HL-60/S4 (cell line): ENCODE results near the gene AKR1C1.
"Not testable (repeated sequence)": the region's sequence is repeated elsewhere in the genome, so short reads cannot be mapped to it uniquely, and the experiment has no call there.

Experiments
- in situ Hi-C: fragments of 300-500 bp; cut with MboI; formaldehyde crosslinking; loops from 2 replicates; pipeline ENCODE4 v1.14.3; 2022; ENCODE audit warnings: low sequenced_read_pairs

AKR1C1 gene

DNA sequence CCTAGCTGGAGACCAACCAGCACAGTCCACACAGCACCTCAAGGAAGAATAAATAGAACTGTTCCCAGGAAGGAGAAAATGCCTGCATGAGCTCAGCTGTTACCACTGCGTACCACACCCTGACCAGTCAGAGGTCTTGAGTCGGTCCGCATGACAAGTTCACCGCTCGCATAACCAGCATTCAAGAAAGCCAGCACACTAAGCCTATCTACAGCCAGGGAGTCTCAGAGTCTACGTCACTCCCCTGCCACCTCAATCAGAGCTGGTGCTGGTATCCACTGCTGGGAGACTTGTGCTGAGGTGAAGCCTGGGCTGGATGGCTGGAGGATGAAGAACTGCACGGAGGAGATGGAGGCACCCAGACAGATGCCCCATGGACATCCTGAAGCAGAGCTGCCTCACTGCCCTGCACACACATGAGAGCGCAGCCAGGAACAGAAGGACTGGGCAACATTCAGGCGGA lies 19.6 kb downstream of the AKR1C1 start:
- in situ Hi-C loops: no loop called here

DNA sequence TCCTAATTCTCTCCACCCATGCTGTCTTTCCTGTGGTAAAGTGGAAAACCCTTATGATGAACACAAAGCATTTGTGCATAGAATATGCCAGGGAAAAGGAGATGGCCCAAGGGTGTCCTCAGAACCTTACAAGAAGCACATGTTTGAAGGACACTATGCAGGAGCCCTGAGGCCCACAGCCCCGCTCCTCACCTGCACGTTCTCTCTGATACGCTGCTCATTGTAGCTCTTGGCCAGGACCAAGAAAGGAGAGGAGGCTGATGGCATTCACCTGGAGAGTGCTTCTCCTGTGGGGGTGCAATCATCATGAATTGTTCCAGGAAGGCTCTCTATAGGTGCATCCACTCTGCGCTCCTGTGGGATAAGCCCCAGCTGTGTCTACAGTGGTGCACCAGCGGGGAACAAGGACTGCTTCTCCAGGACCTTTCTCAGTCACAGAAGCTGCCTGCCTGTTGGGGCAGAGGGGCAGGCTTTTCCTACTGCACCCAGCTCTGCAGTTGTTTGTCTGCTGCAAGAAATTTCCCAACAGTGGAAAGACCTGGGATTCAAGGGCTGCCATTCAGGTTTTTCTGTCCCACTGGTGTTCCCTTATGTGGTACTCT lies 20.5 kb downstream of the AKR1C1 start:
- in situ Hi-C loops: no loop called here

DNA sequence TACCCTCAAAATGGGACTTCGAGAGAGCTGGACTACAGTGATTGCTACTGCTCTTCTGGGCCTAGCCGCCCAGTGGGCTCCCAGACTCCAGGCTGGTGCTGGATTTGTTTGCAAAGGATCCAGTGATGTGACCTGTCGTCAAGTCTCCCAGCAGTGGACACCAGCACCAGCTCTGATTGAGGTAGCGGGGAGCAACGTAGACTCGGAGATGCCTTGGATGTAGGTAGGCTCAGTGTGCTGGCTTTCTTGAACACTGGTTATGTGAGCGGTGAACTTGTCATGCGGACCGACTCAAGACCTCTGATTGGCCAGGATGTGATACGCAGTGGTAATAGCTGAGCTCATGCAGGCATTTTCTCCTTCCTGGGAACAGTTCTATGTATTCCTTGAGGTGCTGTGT lies 21.0 kb downstream of the AKR1C1 start:
- in situ Hi-C loops: no loop called here

DNA sequence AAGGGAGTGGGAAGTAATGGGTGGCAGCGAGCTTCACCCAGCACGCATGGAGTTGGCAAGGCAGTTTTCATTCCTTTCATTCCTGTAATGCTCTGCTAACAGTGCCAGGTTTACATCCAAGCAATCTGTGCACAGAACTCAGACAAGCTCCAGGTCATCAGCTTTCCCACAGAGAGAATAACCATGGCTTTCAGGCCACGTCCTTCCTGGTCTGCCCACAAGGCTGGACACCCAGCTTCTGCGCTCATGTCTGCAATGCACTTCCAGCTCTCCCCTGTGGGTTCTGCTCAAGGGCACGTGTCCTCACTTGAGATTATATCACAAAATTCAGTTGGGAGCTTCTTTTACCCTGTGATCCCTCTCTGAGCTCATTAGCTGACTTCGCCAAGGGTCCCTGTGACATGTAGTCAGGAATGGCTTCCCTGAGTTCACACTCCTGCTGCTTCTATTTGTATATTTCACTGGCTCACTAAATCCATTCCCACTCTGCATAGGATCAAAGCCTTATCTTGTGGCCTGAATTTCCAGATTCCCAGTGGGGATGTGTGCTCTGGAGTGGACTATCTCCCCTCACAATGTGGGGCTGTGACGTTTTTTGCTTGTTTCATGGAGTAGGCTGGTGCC lies 21.9 kb downstream of the AKR1C1 start:
- in situ Hi-C loops: no loop called here

DNA sequence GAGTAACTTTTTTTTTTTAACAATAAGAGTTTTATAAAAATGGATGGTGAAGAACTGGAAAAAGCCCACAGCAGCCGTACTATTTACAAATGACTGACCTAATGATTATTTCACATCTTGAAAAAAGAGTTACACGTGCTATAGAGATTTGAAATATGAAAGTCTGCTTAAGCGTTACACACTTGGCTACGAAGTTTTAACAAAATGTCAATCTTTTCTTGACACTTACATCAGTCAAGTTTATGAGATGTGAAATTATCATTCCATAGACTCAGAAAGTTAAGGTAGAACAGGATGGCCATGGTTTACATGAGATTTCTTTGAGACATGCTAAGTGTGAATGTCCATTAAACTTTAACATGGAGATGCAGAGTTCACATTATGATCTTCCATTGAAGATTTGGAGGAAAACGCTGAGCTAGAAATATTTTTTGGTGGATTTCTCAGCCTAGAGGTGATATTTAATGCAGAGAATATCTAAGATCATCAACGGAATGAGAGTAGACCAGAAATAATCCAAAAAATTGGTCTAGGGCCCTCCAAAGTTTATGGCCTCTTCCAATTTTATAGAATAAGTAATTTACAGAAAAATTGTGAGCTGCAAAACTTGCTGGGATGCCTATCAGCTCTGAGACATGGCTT lies 24.9 kb downstream of the AKR1C1 start:
- in situ Hi-C loops: not testable (repeated sequence)

DNA sequence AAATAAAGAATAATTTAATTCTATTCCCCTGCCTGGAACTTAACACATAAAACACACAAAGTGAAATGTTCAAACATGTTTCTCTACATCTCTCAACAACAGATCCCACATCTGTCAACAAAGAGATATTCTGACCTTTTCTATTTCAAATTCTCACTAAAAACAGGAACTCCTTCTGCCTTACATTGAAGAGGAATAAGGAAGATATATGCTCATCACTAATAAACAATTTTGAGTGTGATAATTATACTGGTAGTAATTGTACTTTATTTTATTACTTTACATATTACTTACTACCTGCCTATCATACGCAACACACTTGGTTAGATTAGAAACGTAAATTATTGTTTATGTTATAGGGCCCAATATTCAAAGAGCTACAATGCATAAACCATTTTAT lies 27.0 kb downstream of the AKR1C1 start:
- in situ Hi-C loops: no loop called here

DNA sequence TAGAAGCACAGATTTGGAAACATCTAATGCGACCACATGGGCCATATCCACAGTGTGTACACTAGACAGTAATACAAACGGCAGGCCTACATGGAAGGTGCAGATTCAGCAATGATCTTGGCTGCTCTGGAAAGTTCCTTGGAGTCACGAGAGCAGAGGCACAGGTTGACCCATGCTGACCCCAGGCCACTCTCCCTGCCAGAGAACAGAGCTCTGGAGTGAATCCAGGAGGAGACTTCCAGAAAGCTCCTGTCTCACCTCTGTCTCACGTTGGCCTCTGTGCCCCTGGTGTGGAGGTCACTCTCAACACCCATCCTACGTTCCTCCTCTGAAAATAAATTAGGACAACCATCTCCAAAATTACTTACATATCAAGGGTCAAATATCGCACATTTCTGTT lies 28.2 kb downstream of the AKR1C1 start:
- in situ Hi-C loops: not testable (repeated sequence)

DNA sequence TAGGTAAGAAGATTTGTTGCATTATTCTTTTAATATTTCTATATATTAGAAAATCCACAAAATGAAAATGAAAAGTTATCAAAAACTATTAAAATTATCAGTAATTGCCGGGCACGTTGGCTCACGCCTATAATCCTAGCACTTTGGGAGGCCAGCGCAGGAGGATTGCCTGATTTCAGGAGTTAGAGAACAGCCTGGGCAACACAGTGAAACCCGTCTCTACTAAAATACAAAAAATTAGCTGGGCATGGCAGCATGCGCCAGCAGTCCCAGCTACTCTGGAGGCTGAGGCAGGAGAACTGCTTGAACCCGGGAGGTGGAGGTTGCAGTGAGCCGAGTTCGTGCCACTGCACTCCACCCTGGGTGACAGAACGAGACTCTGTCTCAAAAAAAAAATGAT lies 29.3 kb downstream of the AKR1C1 start:
- in situ Hi-C loops: not testable (repeated sequence)

DNA sequence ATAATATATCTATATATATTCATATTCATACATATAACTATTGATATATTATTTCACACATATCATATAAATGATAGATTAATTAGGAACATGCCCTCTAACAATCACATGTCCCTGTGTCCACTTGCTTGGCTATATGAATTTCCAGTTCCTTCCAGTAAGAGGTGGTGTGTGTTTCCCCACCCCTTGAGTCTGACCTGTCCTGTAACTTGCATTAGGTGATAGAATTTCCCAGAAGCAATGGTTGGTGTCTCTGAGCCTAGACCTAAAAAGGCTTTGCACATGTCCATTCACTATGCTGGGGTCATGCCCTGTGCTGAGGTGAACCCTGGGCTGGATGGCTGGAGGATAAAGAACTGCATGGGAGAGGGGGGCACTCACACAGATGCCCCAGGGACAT lies 31.0 kb downstream of the AKR1C1 start:
- in situ Hi-C loops: not testable (repeated sequence)

DNA sequence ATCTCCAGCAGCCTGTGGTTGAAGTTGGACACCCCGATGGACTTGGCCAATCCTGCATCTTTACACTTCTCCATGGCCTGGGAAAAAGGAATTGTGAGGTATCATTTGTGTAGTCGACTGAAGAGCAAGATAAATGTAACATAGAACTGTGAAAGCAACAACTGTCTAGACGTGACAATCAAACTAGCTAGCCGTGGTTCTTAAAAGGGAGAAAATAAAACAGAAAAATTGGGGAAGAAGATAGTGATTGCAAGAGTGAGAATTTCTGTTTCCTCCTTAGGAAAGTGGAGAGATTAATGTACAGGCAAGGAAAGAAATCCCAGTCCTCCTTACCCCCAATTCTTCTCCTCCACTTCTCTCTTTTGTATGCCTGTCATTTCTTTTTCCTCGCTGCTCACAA lies 35.5 kb downstream of the AKR1C1 start:
- in situ Hi-C loops: no loop called here

DNA sequence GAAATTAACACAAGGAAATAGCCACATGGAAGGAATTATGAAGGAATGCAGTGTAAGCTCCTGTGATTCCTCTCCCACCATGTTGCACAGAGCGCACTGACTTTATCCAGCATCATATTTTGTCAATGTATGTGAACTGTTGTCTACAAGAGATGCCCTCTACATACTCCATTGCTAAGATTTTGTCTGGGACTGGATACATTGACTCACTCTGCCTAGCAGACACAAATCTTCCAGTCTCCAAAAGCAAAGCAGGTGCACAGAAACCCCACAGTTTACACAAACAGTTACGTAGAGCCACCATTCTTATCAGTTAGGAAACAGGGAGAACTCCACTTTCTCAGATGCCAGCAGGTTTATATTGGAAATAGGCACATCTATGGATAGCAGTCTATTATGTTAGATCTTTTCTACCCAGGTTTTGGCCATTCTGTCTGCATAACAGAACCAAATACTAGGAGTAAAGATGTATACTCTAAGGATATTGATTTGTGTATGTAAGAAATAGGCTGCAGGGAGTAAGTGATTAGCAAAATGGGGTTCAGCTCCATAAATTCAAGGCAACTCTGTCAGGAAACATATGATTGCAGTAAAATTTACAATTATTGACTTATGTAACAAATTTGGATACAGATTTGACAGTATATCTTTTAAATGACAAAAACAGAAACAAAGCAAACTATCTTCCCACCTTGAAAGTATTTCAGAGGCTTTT lies 39.0 kb downstream of the AKR1C1 start:
- in situ Hi-C loops: no loop called here

DNA sequence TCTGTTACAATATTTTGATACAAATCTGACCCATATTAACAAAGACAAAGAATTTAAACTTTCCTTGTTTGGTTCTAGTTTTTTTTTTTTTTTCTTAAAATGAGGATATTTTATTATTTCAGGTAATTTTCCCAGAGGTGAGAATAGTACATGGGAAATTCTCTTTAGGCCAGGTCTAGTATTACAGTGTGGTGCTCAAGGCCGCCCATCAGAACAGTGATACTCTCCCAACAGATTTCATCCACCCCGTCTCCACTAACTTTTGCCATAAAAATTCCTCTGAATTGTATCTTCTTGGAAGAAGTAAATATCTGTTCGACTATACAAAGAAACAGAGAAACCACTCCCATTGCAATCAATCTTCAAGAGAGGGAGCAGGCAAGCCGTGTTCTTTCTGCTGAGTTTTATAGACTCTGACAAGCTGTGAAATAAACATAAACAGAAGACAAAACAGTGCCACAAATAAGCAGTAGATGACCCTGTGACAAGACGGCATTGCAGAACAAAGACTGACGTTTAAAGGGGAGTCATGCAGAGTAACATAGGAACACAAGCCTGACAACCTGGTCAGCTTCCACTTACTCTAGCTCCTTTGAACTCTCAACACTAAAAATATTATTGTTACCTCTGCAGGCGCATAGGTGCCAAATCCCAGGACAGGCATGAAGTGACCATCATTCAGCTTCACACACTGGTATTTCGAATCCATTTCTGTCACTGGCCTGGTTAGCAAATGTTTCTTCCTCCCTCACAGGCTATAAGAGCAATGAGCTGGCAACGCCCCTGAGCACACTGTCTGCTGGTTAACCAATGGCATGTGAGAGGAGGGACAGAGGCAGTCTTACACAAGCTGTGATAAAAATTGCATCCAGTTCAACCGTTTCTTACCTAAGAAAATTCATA lies 40.2 kb downstream of the AKR1C1 start, which contains the start of gene AKR1C2:
AKR1C2 (minus strand) TSS at position 731 of the 903 bp plus-strand sequence; CDS start at position 709, 22 bp downstream.
- in situ Hi-C loops: not testable (repeated sequence)

DNA sequence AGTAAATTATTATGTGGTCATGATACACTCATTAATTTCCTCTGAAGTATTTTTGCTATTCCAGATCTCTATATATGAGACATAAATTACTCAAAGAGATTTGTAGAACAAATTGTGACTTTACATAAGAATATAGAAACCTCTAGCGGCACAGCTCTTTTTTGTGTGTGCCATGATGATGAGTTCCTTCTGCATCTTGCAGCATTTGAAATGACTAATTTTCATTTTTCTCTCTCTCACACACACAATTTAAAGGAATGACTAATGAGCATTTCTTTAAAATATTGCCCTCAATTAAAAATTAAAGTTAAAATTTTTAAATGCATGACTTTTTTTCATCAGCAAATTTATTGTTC lies 40.8 kb downstream of the AKR1C1 start:
- in situ Hi-C loops: not testable (repeated sequence)

DNA sequence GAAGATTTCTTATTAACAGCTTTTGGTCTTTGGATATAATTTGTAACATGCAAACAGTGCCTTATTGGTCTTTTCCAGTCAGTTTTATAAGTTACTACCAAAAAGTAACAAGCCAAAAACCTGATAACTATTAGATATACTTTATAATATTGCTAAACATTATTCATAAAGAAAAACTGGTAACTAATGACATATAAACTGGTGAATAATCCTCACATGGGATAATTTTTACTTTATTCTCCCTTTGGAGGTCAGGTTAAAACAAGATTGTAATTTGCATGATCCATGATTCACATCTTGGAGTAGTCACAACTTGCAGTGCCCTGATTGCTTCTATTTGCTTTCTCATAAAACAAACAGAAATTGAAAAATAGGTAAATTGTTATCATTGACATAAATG lies 41.3 kb downstream of the AKR1C1 start:
- in situ Hi-C loops: not testable (repeated sequence)

DNA sequence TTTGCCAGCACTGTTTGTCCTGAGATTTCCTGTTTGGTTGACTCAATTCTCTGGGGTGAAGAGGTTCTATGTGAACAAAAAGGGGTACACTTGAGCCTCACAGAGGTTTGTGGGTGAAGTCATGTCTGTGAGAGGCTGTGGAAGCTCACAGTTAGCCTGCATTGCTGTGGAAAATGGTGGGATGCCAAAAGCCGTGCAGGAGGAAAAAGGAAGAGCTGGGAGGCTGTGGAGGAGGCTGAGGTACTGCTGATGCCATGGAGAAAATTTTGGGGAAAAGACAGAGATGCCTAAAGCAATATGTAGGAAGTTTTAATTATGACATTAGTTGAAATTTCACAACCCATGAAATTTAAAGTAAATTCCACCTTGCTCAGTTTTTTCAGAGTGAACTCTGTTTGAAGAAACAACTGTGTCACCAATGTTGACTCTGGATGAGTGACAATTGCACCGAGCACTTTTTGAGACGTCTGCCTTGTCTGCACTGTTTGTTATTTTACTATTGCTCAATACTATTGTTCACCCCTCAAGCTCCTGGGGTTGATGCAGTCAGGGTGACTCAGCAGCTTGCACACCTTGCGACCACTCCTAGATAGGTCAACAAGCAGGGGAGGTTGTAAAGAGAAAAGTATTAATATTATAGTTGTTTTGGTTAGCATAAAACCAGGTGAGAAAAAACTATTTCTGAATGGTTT lies 45.8 kb downstream of the AKR1C1 start:
- in situ Hi-C loops: not testable (repeated sequence)

DNA sequence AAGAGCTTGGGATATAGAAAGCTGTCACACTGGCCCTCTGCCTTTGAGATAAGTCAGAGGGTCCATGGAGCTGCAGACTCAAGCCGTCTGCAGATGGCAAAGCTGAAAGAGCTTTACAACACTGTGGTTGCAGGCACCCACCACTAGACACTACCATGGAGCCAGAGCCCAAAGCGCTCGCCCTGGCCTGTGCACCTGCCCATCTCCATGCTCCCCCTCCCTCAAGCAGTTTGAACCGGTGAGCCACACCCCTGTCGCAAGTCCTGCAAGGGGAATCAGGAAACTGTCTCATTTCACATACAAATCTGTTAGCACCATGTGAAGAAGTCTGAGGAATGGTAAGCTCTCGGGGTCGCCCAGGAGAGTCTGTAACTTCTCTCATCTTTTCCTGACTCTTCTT lies 46.8 kb downstream of the AKR1C1 start:
- in situ Hi-C loops: not testable (repeated sequence)

DNA sequence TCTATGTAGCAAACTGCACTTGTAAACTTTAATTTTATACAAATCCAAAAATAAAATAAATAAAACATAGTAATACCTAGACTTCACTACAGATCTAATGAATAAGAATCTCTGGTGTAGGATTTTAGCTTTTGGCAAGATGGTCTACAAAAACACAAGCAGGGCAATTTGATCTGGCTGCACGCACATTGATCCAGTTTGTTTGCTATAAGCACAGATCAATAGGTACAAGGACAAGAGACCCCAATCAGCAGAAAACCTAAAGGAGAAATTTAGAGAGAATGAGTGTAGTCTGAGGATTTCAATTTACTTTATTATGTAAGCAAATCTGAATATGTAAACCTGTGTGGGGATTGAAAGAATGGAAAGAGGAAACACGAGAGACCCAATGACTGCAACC lies 48.2 kb downstream of the AKR1C1 start:
- in situ Hi-C loops: not testable (repeated sequence)

DNA sequence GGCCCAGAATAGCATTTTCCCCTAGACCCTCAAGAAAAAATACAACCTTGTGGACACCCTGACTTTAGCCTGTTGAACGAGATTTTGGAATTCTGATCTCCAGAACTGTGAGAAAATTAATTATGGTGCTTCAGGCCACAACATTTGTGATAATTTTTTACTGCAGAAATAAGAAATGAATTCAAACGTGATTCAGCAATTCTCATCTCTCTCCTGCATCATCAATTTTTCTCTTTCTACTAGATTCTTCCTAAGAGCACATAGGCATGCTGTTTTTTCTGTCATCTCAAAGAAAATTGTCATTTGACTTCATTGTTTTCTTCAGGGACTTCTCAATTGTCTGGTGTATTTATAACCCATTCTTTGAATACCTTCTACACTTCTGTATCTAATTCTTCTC lies 49.4 kb downstream of the AKR1C1 start:
- in situ Hi-C loops: no loop called here

DNA sequence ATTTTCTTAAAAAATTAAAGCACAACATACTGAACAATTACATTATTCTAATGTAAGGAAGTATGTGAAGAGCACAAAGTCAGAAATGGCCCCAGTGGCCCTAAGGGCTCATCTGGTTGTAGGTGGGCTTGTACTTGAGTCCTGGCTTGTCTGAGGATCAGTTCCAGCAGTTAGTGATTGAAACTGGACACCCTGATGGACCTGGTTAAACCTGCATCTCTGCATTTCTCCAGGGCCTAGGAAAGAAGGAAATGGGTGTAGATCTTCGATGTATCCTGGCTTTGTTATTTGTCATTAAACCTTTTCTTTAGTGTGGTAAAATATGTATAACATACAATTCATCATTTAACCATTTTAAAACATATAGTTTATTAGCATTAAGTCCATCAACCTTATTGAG lies 50.2 kb downstream of the AKR1C1 start:
- in situ Hi-C loops: no loop called here
